ENCODE measurements around the gene GFOD1.
"Not testable (repeated sequence)": the region's sequence is repeated elsewhere in the genome, so short reads cannot be mapped to it uniquely, and the experiment has no call there.

Gene GFOD1

GRCh38 chr6:13438126-13438525 is 49.3 kb downstream of the GFOD1 start:
- DNase-seq: no peak

DNA sequence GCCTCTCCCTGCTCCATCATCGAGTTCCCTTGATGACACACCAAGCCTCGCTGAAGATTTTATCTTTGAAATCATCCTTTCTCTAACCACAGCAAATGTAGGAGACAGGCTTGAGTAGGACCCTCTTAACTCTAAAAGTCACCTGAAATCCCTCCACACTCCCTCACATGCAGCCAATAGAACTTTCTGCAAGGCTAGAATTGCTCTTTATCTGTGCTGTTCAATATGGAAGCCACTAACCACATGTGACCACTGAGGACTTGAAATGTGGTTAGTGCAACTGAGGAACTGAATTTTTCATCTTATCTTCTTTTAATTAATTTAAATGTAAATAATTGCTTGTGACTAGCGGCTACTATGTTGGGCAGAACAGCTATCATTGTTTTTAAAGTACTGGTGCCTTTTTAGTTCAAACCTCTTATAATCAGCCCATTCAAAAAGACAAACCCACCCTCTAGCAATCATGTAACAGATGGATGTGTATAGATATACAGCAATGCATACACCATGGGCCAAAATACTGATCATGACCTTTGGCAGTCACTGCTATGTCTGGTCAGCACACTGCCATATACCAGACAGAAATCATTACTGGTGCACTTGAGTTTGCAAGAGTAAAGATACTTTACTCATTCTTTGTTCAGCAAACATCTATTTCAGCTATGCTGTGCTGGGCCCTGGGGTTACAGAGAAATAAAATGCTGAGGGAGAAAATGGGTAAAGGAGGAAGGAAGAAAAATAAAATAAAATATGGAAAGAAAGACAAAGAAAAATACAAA is 50.0 kb downstream of the GFOD1 start:
- no peak for DNase-seq

GRCh38 chr6:13436399-13437217 is 50.8 kb downstream of the GFOD1 start:
- no peak for DNase-seq

- no peak for DNase-seq
These were observed 51.7 kb downstream of the GFOD1 start for GRCh38 chr6:13435477-13436246.

DNA sequence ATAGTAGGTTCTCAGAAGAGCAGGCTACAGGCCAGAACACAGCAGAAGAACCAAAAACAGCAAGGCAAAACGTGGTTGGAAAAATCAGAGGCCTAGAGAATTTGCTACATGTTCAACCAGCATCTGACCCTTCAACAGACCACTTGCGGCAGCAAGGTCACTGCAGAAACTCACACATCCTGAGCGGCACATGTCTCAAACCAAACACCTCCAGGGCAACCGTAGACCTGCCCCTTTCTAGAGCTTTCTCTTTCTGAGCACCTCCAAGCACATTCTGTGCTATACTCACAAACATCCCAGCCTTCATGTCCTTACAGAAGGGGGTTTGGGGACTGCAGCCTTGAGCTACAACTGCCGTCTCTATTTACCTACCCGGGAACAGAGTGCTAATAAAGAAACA is 52.6 kb downstream of the GFOD1 start:
- no peak for DNase-seq

- not testable (repeated sequence) for DNase-seq
These were observed 53.1 kb downstream of the GFOD1 start for GRCh38 chr6:13434135-13434775.

DNA sequence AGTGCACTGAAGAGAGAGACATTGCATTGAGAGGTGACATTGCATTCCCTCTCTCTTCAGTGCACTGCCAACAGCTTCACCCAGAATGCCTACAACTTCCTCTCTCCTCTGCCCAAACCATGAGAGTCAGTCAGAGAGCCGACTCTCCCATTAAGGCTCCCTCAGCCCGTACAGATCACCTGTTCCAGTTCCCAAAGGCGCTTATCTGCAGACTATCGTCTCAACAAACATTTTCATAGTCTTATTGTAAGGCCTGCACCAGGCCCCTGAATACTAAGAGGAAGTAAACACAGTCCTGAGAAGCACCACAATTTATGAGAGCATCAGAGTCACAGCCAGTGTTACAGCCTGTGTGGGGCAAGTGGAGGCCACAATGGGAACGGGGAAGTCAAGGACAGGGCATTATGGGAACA is 53.7 kb downstream of the GFOD1 start:
- no peak for DNase-seq

GRCh38 chr6:13432526-13433184 is 54.7 kb downstream of the GFOD1 start:
- DNase-seq: no peak

DNA sequence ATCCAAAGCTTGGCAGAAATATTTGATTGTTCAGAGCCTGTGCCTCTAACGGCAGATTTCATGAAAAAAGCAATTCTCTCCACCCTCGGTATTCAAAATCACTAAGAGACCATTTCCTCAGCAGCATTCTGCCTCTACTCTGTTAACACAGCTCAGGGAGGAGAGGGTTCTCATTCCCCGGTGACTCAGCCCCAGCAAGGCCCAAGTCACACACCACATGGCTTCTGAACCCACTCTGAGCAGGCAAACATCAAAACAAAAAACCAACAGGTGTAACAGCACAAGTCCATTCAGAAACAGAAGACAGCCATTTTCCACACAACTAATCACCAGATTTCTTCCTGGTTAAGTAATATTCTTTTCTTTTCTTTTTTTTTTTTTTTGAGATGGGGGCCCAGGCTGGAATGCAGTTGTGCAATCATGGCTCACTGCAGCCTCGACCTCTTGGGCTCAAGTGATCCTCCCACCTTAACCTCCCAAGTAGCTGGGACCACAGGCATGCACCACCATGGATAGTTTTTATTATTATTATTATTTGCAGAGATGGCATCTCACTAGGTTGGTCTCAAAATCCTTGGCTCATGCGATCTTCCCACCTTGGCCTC is 55.4 kb downstream of the GFOD1 start:
- no peak for DNase-seq

- no peak for DNase-seq
These were observed 56.2 kb downstream of the GFOD1 start for GRCh38 chr6:13431059-13431656.

DNA sequence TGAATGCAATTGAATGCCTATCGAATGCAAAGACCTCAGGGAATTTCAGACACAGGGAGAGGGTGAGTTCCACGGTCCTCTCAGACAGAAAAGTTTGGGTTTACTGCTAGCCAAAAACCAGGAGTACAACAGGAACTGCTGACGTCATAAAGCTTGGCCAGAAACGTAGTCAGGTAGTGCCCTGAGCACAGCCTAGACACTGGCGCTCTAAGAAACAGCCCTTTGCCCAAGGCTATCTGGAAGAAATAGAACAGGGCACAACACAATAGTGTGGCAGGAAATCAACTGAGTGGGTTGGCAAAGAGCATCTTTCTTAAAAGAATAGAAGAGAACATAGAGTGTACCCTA is 58.0 kb downstream of the GFOD1 start:
- no peak for DNase-seq

DNA sequence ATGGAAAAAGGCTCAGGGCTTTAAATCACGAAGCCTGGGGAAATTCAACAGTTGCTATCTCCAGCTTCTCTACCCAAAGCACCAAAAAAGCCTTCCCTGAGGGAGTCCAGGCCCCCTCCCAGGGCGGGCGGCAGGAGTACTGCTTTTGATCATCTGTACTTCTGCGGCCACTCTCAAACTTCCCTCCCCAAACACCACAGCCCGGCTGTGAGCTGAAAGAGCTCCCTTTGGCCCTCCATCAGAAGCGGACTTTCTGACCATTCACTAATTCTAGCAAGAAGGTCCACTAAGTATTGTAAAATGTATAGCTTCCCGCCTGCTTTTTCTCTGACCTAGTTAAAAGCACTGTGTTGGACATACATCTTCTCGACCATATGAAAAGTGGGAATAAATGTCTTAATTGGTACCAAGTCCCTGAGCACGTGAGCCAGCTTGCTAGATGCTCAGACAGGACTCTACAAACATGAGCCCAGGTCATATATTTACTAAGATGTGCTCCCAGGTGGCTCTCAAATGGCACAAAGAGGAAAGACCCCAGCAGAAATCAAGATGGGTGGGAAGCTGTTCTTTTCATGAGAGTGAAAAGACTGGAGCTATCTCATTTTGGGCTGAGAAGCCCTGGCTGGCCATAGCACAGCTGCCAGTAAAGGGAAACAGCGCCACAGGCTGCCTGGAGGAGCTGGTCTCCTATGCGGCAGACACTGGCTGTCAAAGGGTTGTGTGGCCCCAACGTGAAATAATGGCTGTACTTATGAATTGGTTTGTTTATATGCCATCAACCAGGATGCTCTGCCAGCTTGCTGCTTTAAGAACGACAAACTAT is 58.6 kb downstream of the GFOD1 start:
- no peak for DNase-seq

- no peak for DNase-seq
These were observed 59.4 kb downstream of the GFOD1 start for GRCh38 chr6:13427801-13428582.

DNA sequence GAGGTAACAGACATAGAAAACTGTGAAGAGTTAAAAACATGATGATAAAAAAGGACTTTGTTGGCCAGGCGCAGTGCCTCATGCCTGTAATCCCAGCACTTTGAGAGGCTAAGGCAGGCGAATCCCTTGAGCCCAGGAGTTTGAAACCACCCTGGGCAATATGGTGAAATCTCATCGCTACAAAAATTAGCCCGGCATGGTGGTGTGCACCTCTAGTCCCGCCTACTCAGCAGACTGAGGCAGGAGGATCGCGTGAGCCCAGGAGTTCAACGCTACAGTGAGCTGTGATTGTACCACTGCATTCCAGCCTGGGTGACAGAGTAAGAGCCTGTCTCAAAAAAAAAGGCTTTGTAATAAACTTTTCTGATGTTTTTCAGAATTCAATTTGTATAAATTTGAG is 60.1 kb downstream of the GFOD1 start:
- DNase-seq: no peak

- DNase-seq: no peak
These were observed 61.2 kb downstream of the GFOD1 start for GRCh38 chr6:13425943-13426931.

DNA sequence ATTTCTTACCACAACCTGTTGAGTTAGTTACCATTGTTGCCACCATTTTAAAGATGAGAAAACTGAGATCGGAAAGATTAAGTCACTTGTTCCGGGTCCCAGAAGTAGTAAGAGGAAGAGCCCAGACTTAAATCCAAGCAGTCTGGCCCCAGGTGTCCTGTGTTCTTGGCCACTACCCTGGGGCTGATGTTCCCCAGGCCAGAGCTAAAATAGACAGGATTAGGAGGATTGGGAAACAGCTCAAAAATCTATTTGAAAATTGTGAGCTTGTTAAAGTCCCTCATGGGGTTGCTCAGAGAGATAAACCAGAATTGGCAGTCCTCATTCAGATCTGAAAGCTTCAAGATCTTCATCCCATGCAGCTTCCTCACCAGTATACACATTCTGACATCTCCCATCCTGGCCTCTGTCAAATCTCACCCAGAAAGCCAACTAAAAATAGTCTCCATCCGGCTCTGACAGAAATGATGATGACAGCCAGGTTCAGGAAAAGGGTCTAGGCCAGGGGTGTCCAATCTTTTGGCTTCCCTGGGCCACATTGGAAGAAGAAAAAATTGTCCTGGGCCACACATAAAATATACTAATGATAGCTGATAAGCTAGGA is 62.0 kb downstream of the GFOD1 start:
- no peak for DNase-seq

- DNase-seq: no peak
These were observed 64.1 kb downstream of the GFOD1 start for GRCh38 chr6:13423252-13423651.

DNA sequence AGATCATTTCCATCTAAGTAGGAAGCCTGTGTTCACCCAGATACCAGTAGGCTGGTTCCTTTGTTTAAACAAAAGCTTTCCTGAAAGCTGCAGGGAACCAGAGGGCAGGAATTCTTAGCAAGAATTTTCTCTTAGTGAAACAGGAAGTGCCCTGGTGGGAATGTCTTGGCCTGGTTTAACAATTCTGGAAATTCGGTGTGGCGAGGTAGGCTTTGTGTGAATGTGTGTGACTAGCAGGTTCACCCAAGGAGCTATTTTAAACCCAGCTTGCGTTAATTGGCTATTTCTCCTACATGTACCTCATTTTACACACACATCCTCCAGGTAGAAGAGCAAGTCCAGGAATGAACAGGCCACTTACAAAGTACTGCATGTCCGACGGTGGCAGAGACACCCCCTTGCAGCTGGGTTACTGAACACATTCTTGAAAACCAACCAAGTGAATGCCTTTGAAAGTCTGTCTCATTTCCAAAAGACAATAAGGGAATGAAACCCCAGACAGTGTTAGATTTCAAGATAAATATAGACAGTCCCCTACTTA is 64.6 kb downstream of the GFOD1 start:
- DNase-seq: peak; percentile 51

Data from fibroblast of skin of back (primary cell).